Measurements from ENCODE around the gene GOLGA6L25. TPM values are rescaled to one million over a fixed set of nuclear protein-coding genes. Genes with fewer than 3 reads are reported as not detected.

Gene GOLGA6L25
- total RNA-seq (2022; extraction: Qiagen RNA extraction; ENCODE audit: low read depth), result not detected in 5 replicates

DNA sequence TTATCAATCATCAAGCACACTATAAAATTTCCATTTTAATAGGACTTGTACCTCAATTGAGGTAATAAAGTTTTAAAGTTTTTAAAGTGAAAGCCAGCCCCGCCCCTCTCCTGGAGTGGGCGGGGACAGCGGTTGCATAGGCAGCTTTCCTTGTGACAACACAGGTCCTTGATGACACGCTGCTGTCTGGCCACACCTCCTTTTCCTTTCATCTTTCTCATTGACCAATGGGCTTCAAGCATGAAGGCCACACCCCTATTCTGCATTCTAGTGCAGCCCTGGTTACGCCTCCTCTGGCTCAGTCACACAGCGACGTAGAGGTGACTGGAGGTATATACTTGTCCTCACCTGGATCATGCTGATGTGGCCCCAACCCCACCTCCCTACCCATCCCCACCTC is at the start of gene GOLGA6L25:
TSS of gene GOLGA6L25 (plus strand) at position 301 of the 400 bp plus-strand sequence. CDS start at position 362, 61 bp downstream.

GRCh38 chr15:28532954-28533353 is 20.4 kb upstream of the GOLGA6L25 start, which contains the start of gene GOLGA8G:
GOLGA8G (minus strand) TSS chr15:28532971; CDS start chr15:28532909, 62 bp downstream.

Other genes starting within 250 kb of the GOLGA6L25 start
- 38.3 to 51.3 TPM (median 47.0 TPM) in 5 replicates for gene HERC2, start 231.4 kb upstream of the GOLGA6L25 start, total RNA-seq (2022; extraction: Qiagen RNA extraction; ENCODE audit: low read depth)
- not detected in 5 replicates for gene GOLGA6L24, start 195.5 kb upstream of the GOLGA6L25 start, total RNA-seq (2022; extraction: Qiagen RNA extraction; ENCODE audit: low read depth)
- 0.02 TPM in 1 of 5 replicates, not detected in the others for gene GOLGA8F, start 174.9 kb upstream of the GOLGA6L25 start, total RNA-seq (2022; extraction: Qiagen RNA extraction; ENCODE audit: low read depth)
- gene GOLGA8G, start 20.6 kb upstream of the GOLGA6L25 start, total RNA-seq (2022; extraction: Qiagen RNA extraction; ENCODE audit: low read depth), result not detected in 5 replicates
- 0.10 to 0.29 TPM in 2 of 5 replicates, not detected in the others for gene GOLGA8M, start 158.9 kb downstream of the GOLGA6L25 start, total RNA-seq (2022; extraction: Qiagen RNA extraction; ENCODE audit: low read depth)